Ectodermal cell (in vitro differentiated cells): ENCODE results near the gene MRPL28.
"Not testable (repeated sequence)": the region's sequence is repeated elsewhere in the genome, so short reads cannot be mapped to it uniquely, and the experiment has no call there.

Source experiments
- H3K27ac ChIP-seq: 2 replicates; pipeline ENCODE4 v1.7.0; 2013; ENCODE audit warnings: mild to moderate bottlenecking, low read depth, low read length; ENCODE audit not compliant: insufficient read depth, poor library complexity, severe bottlenecking
- H3K27me3 ChIP-seq: 2 replicates; pipeline ENCODE4 v1.7.0; 2013; ENCODE audit warnings: mild to moderate bottlenecking, low read length; ENCODE audit not compliant: insufficient read depth, control insufficient read depth, poor library complexity, severe bottlenecking
- H3K36me3 ChIP-seq: one replicate; pipeline ENCODE4 v1.7.0; 2013; ENCODE audit warnings: low read length; ENCODE audit not compliant: control insufficient read depth, insufficient read depth
- H3K4me1 ChIP-seq: one replicate; pipeline ENCODE4 v1.7.0; 2013; ENCODE audit warnings: low read length; ENCODE audit not compliant: control insufficient read depth, insufficient read depth
- H3K4me3 ChIP-seq: 2 replicates; pipeline ENCODE4 v1.7.0; 2013; ENCODE audit warnings: low read depth, low read length, control low read depth; ENCODE audit not compliant: insufficient read depth
- H3K9me3 ChIP-seq: 2 replicates; pipeline ENCODE4 v1.7.0; 2013; ENCODE audit warnings: mild to moderate bottlenecking, low read length, moderate library complexity; ENCODE audit not compliant: control insufficient read depth
- WGBS, 2 experiments: methylation state at CpG; one replicate each; pipeline ENCODE4 v1.1.7; 2013; ENCODE audit warnings: missing lambda C conversion rate in 2 of 2; 5-methylcytosine and 5-hydroxymethylcytosine counted together

The MRPL28 gene

GRCh38 chr16:379183-379960 lies 9.0 kb upstream of the MRPL28 start:
- Histone ChIP-seq H3K9me3 (no peaks in the 10 kb centered on the region), H3K4me3 (no peak overlapping the region), H3K27ac (no peak overlapping the region), H3K27me3 (peaks cover 24% of the 10 kb centered on the region), H3K4me1 (peaks cover 19% of the 10 kb centered on the region), H3K36me3 (no peaks in the 10 kb centered on the region)
- WGBS, 2 experiments, result 68 to 69% methylated on average over 16 of the region's 16 CpGs

GRCh38 chr16:378821-379182 lies 8.5 kb upstream of the MRPL28 start:
- Histone ChIP-seq H3K27ac (no peak overlapping the region), H3K36me3 (no peaks in the 10 kb centered on the region), H3K4me3 (no peak overlapping the region), H3K9me3 (no peaks in the 10 kb centered on the region), H3K27me3 (peaks cover 19% of the 10 kb centered on the region), H3K4me1 (peaks cover 19% of the 10 kb centered on the region)
- WGBS, 2 experiments, result 69 to 73% methylated on average over 14 of the region's 14 CpGs

- not testable (repeated sequence) for H3K27ac ChIP-seq, H3K36me3 ChIP-seq, H3K4me3 ChIP-seq, H3K9me3 ChIP-seq
- H3K4me1 ChIP-seq, result peaks cover 14% of the 10 kb centered on the region
- 87 to 88% methylated on average over 31 to 35 of the region's 36 CpGs for WGBS, 2 experiments
- peaks cover 13% of the 10 kb centered on the region for H3K27me3 ChIP-seq
Observed at GRCh38 chr16:378113-378820, 7.9 kb upstream of the MRPL28 start.

GRCh38 chr16:377419-377951 lies 7.1 kb upstream of the MRPL28 start:
- 91% methylated on average over 42 of the region's 42 CpGs for WGBS, 2 experiments
- no peaks in the 10 kb centered on the region for H3K9me3 ChIP-seq
- H3K27me3 ChIP-seq, result peaks cover 6% of the 10 kb centered on the region
- H3K4me1 ChIP-seq, result peaks cover 7% of the 10 kb centered on the region
- no peak overlapping the region for H3K27ac ChIP-seq
- no peak overlapping the region for H3K4me3 ChIP-seq
- H3K36me3 ChIP-seq, result no peaks in the 10 kb centered on the region

- H3K36me3 ChIP-seq, result no peaks in the 10 kb centered on the region
- no peak overlapping the region for H3K27ac ChIP-seq
- no peaks in the 10 kb centered on the region for H3K9me3 ChIP-seq
- H3K4me3 ChIP-seq, result no peak overlapping the region
- 94 to 96% methylated on average over 26 of the region's 26 CpGs for WGBS, 2 experiments
- no peaks in the 10 kb centered on the region for H3K27me3 ChIP-seq
- peaks cover 7% of the 10 kb centered on the region for H3K4me1 ChIP-seq
Observed at GRCh38 chr16:376817-377418, 6.6 kb upstream of the MRPL28 start.

- no peak overlapping the region for H3K4me3 ChIP-seq
- H3K9me3 ChIP-seq, result no peaks in the 10 kb centered on the region
- no peak overlapping the region for H3K27ac ChIP-seq
- no peaks in the 10 kb centered on the region for H3K27me3 ChIP-seq
- H3K4me1 ChIP-seq, result peaks cover 7% of the 10 kb centered on the region
- 96 to 97% methylated on average over 44 of the region's 44 CpGs for WGBS, 2 experiments
- H3K36me3 ChIP-seq, result no peaks in the 10 kb centered on the region
Observed at GRCh38 chr16:375927-376816, 5.8 kb upstream of the MRPL28 start.

- Histone ChIP-seq H3K27ac (no peak overlapping the region), H3K9me3 (no peaks in the 10 kb centered on the region), H3K36me3 (no peaks in the 10 kb centered on the region), H3K27me3 (no peaks in the 10 kb centered on the region), H3K4me1 (peaks cover 9% of the 10 kb centered on the region), H3K4me3 (no peak overlapping the region)
- WGBS, 2 experiments, result 93 to 94% methylated on average over 23 of the region's 23 CpGs
Observed at GRCh38 chr16:375212-375611, 4.9 kb upstream of the MRPL28 start.

- no peaks in the 10 kb centered on the region for H3K36me3 ChIP-seq
- no peak overlapping the region for H3K4me3 ChIP-seq
- 95 to 97% methylated on average over 9 of the region's 9 CpGs for WGBS, 2 experiments
- H3K9me3 ChIP-seq, result no peaks in the 10 kb centered on the region
- peaks cover 14% of the 10 kb centered on the region for H3K4me1 ChIP-seq
- H3K27me3 ChIP-seq, result no peaks in the 10 kb centered on the region
- no peak overlapping the region for H3K27ac ChIP-seq
Observed at GRCh38 chr16:374616-374926, 4.2 kb upstream of the MRPL28 start.

- no peaks in the 10 kb centered on the region for H3K9me3 ChIP-seq
- H3K36me3 ChIP-seq, result peaks cover under 1% of the 10 kb centered on the region
- H3K4me3 ChIP-seq, result no peak overlapping the region
- peaks cover 11% of the 10 kb centered on the region for H3K4me1 ChIP-seq
- WGBS, 2 experiments, result 91 to 92% methylated on average over 44 of the region's 44 CpGs
- H3K27me3 ChIP-seq, result no peaks in the 10 kb centered on the region
- H3K27ac ChIP-seq, result no peak overlapping the region
Observed at GRCh38 chr16:373848-374615, 3.7 kb upstream of the MRPL28 start.
